Osteoblast (primary cell): ENCODE results near the gene MOB3C. TPM values are rescaled to one million over a fixed set of nuclear protein-coding genes. Genes with fewer than 3 reads are reported as not detected.

Source experiments
- DNase-seq: peaks from one replicate; pipeline ENCODE4 v3.0.0; 2011; ENCODE audit warnings: low spot score, mixed read lengths; ENCODE audit not compliant: insufficient read length; ENCODE audit errors: missing footprints
- H2AFZ ChIP-seq: 2 replicates; pipeline ENCODE4 v1.6.0; 2011; ENCODE audit warnings: mild to moderate bottlenecking, low read length
- H3K27ac ChIP-seq: 2 replicates; pipeline ENCODE4 v1.5.1; 2011; ENCODE audit warnings: mild to moderate bottlenecking, low read depth, low read length, moderate library complexity
- H3K27me3 ChIP-seq: 2 replicates; pipeline ENCODE4 v1.6.0; 2012; ENCODE audit warnings: mild to moderate bottlenecking, control low read depth, inconsistent platforms, low read length, moderate library complexity; ENCODE audit not compliant: insufficient read depth
- H3K36me3 ChIP-seq: 2 replicates; pipeline ENCODE4 v1.5.1; 2011; ENCODE audit warnings: mild to moderate bottlenecking, low read length, control low read depth, moderate library complexity; ENCODE audit not compliant: insufficient read depth
- H3K4me1 ChIP-seq: 2 replicates; pipeline ENCODE4 v1.5.1; 2011; ENCODE audit warnings: mild to moderate bottlenecking, low read length, control low read depth, moderate library complexity; ENCODE audit not compliant: insufficient read depth
- H3K4me2 ChIP-seq: 2 replicates; pipeline ENCODE4 v1.6.0; 2011; ENCODE audit warnings: mild to moderate bottlenecking, low read length; ENCODE audit not compliant: insufficient read depth
- H3K4me3 ChIP-seq: fragments of 200-600 bp; sonication (generic); 3 replicates; pipeline ENCODE4 v1.5.1; 2012; ENCODE audit warnings: mild to moderate bottlenecking, low read length, inconsistent platforms; ENCODE audit not compliant: insufficient read depth
- H3K79me2 ChIP-seq: 2 replicates; pipeline ENCODE4 v1.6.0; 2012; ENCODE audit warnings: mild to moderate bottlenecking, low read length, control low read depth, inconsistent platforms; ENCODE audit not compliant: insufficient read depth
- H3K9me3 ChIP-seq: 2 replicates; pipeline ENCODE4 v1.5.1; 2011; ENCODE audit warnings: low read depth, low read length, control low read depth
- H4K20me1 ChIP-seq: 2 replicates; pipeline ENCODE4 v1.6.0; 2012; ENCODE audit warnings: mild to moderate bottlenecking, low read length, control low read depth; ENCODE audit not compliant: insufficient read depth
- total RNA-seq: library from RNA; depleted of rRNA; stranded (reverse); fragments of >200 nt; gene quantifications from 2 replicates; pipeline ENCODE4 v1.2.3, GENCODE V29; 2012
- TF ChIP-seq, protein P1 (sequence below): IDR thresholded peaks from 2 replicates; pipeline ENCODE4 v1.5.1; 2011; ENCODE audit warnings: mild to moderate bottlenecking, low read depth, low read length, moderate library complexity; ENCODE audit errors: extremely low read depth

The MOB3C gene
- total RNA-seq, 1 donor = 8.7 TPM

DNA sequence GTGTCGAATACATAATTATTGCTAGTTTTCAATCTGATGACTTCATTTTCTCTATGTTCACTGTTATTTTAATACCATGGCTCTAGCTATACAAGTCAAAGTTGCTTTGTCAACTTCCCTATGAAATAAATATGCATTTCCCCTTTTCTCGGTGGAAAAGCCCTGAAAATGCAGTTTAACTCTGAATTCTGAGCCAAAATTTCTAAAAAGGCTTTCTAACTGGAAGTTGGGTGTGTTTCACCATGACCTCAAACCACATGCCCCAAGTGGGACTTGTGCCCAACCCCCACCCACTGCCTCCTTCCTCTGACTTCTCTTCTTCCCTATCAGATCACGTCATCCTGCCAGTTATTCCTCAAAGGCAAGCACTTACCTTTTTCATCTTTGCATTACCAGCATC is 21.5 kb downstream of the MOB3C start:
- Histone ChIP-seq H3K4me1 (peaks cover 3% of the 10 kb centered on the region), H2AFZ (no peak overlapping the region), H3K4me2 (no peak overlapping the region), H3K79me2 (peaks cover 16% of the 10 kb centered on the region), H3K27ac (no peak overlapping the region), H4K20me1 (peaks cover 2% of the 10 kb centered on the region), H3K9me3 (no peaks in the 10 kb centered on the region), H3K4me3 (no peak overlapping the region), H3K27me3 (no peaks in the 10 kb centered on the region), H3K36me3 (peaks cover 28% of the 10 kb centered on the region)
- DNase-seq = no peak
- TF ChIP-seq, protein P1, sequence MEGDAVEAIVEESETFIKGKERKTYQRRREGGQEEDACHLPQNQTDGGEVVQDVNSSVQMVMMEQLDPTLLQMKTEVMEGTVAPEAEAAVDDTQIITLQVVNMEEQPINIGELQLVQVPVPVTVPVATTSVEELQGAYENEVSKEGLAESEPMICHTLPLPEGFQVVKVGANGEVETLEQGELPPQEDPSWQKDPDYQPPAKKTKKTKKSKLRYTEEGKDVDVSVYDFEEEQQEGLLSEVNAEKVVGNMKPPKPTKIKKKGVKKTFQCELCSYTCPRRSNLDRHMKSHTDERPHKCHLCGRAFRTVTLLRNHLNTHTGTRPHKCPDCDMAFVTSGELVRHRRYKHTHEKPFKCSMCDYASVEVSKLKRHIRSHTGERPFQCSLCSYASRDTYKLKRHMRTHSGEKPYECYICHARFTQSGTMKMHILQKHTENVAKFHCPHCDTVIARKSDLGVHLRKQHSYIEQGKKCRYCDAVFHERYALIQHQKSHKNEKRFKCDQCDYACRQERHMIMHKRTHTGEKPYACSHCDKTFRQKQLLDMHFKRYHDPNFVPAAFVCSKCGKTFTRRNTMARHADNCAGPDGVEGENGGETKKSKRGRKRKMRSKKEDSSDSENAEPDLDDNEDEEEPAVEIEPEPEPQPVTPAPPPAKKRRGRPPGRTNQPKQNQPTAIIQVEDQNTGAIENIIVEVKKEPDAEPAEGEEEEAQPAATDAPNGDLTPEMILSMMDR = no peak

- H2AFZ ChIP-seq = no peak overlapping the region
- peaks cover 3% of the 10 kb centered on the region for H3K4me1 ChIP-seq
- H3K4me3 ChIP-seq = no peak overlapping the region
- TF ChIP-seq, protein P1 = no peak
- H3K27ac ChIP-seq = no peak overlapping the region
- H3K4me2 ChIP-seq = no peak overlapping the region
- peaks cover 2% of the 10 kb centered on the region for H3K9me3 ChIP-seq
- peaks cover 38% of the 10 kb centered on the region for H3K36me3 ChIP-seq
- DNase-seq = no peak
- no peaks in the 10 kb centered on the region for H4K20me1 ChIP-seq
- H3K27me3 ChIP-seq = no peaks in the 10 kb centered on the region
- peaks cover 12% of the 10 kb centered on the region for H3K79me2 ChIP-seq
Measured at GRCh38 chr1:46594063-46594462, 22.5 kb downstream of the MOB3C start.

DNA sequence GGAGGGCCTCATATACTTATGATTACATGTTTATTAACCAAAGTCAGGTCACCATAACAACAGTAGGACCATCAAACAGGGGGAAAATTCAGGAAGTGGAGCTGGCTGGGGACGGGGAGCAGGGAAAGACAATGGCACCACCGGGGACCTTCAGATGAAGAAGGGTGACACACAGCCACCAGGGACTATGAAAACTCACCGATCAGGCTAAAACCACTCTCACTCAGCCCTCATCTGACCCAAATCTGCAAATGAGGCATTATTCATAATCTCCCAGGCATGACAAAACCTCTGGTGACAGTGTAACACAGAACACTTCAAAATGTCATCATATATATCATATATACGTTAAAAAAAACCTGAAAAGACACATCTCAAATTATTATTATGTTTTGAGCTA is 23.8 kb downstream of the MOB3C start:
- no peak overlapping the region for H3K4me3 ChIP-seq
- H3K9me3 ChIP-seq = peaks cover 2% of the 10 kb centered on the region
- no peaks in the 10 kb centered on the region for H4K20me1 ChIP-seq
- H3K36me3 ChIP-seq = peaks cover 38% of the 10 kb centered on the region
- H2AFZ ChIP-seq = no peak overlapping the region
- H3K27me3 ChIP-seq = no peaks in the 10 kb centered on the region
- H3K27ac ChIP-seq = no peak overlapping the region
- peaks cover 6% of the 10 kb centered on the region for H3K79me2 ChIP-seq
- peaks cover 3% of the 10 kb centered on the region for H3K4me1 ChIP-seq
- no peak for DNase-seq
- TF ChIP-seq, protein P1 = no peak
- H3K4me2 ChIP-seq = no peak overlapping the region

GRCh38 chr1:46589529-46589928 is 27.1 kb downstream of the MOB3C start:
- no peak overlapping the region for H3K4me2 ChIP-seq
- no peaks in the 10 kb centered on the region for H3K79me2 ChIP-seq
- H3K9me3 ChIP-seq = peaks cover 2% of the 10 kb centered on the region
- no peaks in the 10 kb centered on the region for H3K27me3 ChIP-seq
- no peaks in the 10 kb centered on the region for H3K4me1 ChIP-seq
- TF ChIP-seq, protein P1 = no peak
- H4K20me1 ChIP-seq = no peaks in the 10 kb centered on the region
- no peak overlapping the region for H3K27ac ChIP-seq
- no peak for DNase-seq
- no peak overlapping the region for H3K4me3 ChIP-seq
- peaks cover 44% of the 10 kb centered on the region for H3K36me3 ChIP-seq
- H2AFZ ChIP-seq = no peak overlapping the region
